Measurements from ENCODE around the gene PDCD10.
A peak's percentile ranks its signal among the peaks of the same experiment; 100 is the strongest.

The PDCD10 gene

DNA sequence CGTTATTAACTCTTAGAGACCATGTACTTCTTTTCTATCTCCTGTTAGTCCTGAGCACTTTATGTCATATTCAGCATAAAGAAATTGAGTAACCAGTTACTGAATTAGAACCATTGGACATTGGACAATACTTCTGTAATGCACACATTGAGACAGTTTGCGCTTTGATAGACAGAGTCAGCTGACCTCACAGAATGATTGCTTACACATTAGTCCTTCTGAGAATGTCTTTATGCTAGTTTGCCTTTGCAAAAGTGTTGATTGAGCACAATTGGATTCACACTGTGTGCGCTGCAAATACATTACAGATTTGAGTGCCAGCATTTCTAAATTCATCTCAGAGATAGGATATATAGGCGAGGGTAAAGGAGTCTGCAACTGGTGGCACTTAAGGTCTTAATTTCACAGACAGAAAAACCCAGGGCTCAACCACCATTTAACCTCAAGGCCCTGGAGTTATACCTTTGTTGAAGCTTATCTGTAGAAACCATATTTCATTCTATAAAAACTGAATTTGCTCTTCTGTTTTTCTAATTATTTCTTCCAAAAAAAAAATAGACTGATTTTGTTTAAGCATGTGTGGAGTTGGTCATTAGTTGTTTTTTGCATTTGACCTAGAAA is 4.6 kb upstream of the PDCD10 start:
- Histone ChIP-seq H2BK15ac (ENCODE audit: low read depth, poor library complexity, severe bottlenecking) (no peak overlapping the region), H3K4me2 (ENCODE audit: low read length, poor library complexity, severe bottlenecking) (no peak overlapping the region), H3K79me1 (replicated peaks; ENCODE audit: low read length, poor library complexity, severe bottlenecking) (peaks cover 10% of the 10 kb centered on the region), H2BK5ac (ENCODE audit: low read depth, low read length, poor library complexity, severe bottlenecking) (no peak overlapping the region), H3K9me3 (ENCODE audit: control insufficient read depth, low read length) (no peaks in the 10 kb centered on the region), H3K18ac (ENCODE audit: low read depth in 1 of 2, low read length in 2 of 2) (no peak overlapping the region), H3K27ac (ENCODE audit: low read length, poor library complexity, severe bottlenecking) (no peak overlapping the region), H3K4me3 (ENCODE audit: insufficient read depth in 1 of 2, low read depth in 1 of 2, low read length in 2 of 2) (no peak overlapping the region), H3K4me1 (ENCODE audit: control insufficient read depth, insufficient read depth, low read depth, low read length) (no peaks in the 10 kb centered on the region), H3K9ac (ENCODE audit: low read length) (no peak overlapping the region), H3K14ac (ENCODE audit: low read length in 2 of 2) (no peak overlapping the region), H4K91ac (ENCODE audit: low read length) (no peak overlapping the region), H2BK12ac (ENCODE audit: low read length in 2 of 2) (no peak overlapping the region), H3K4ac (ENCODE audit: low read depth in 1 of 2, low read length in 2 of 2) (no peak overlapping the region), H2BK120ac (ENCODE audit: low read depth, low read length) (no peak overlapping the region), H3K27me3 (ENCODE audit: control insufficient read depth in 1 of 2, insufficient read depth in 1 of 2, low read length in 2 of 2) (no peaks in the 10 kb centered on the region), H3K23ac (ENCODE audit: low read length in 2 of 2) (no peak overlapping the region), H2AK5ac (ENCODE audit: low read length, severe bottlenecking) (no peak overlapping the region), H4K8ac (ENCODE audit: low read length) (no peak overlapping the region), H3K36me3 (ENCODE audit: control insufficient read depth in 1 of 2, insufficient read depth in 2 of 2, low read depth in 1 of 2, low read length in 2 of 2) (no peaks in the 10 kb centered on the region), H2AFZ (ENCODE audit: low read depth, low read length) (no peak overlapping the region)
- WGBS = 100% methylated on average over 2 of the region's 4 CpGs
- DNase-seq = no peak

DNA sequence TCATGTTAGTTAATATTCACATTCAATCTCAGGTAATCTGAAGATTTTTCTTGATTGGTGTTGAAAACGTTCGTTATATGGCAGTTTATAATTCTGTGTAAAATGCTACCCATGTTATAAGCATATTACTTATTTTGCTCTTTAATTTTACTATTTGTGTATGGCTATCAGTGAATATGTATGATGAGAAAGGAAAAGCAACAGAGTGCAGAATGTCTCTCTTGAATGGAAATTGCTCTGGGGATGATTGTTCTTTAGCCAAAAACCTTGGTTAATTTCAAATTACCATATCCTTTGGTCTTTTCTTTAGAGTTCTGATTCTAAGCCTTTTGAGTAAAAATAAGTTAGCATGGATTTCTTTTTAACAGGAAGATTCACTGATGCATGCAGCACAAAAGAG is 3.3 kb upstream of the PDCD10 start:
- Histone ChIP-seq H3K79me1 (replicated peaks; ENCODE audit: low read length, poor library complexity, severe bottlenecking) (peaks cover 10% of the 10 kb centered on the region), H3K9me3 (ENCODE audit: control insufficient read depth, low read length) (no peaks in the 10 kb centered on the region), H2BK15ac (ENCODE audit: low read depth, poor library complexity, severe bottlenecking) (no peak overlapping the region), H4K8ac (ENCODE audit: low read length) (no peak overlapping the region), H3K27me3 (ENCODE audit: control insufficient read depth in 1 of 2, insufficient read depth in 1 of 2, low read length in 2 of 2) (no peaks in the 10 kb centered on the region), H3K4me1 (ENCODE audit: control insufficient read depth, insufficient read depth, low read depth, low read length) (no peaks in the 10 kb centered on the region), H4K91ac (ENCODE audit: low read length) (no peak overlapping the region), H2BK12ac (ENCODE audit: low read length in 2 of 2) (no peak overlapping the region), H2AK5ac (ENCODE audit: low read length, severe bottlenecking) (no peak overlapping the region), H3K27ac (ENCODE audit: low read length, poor library complexity, severe bottlenecking) (no peak overlapping the region), H2BK5ac (ENCODE audit: low read depth, low read length, poor library complexity, severe bottlenecking) (no peak overlapping the region), H3K18ac (ENCODE audit: low read depth in 1 of 2, low read length in 2 of 2) (no peak overlapping the region), H2AFZ (ENCODE audit: low read depth, low read length) (no peak overlapping the region), H3K4me3 (ENCODE audit: insufficient read depth in 1 of 2, low read depth in 1 of 2, low read length in 2 of 2) (no peak overlapping the region), H3K4me2 (ENCODE audit: low read length, poor library complexity, severe bottlenecking) (no peak overlapping the region), H3K23ac (ENCODE audit: low read length in 2 of 2) (no peak overlapping the region), H3K14ac (ENCODE audit: low read length in 2 of 2) (no peak overlapping the region), H3K9ac (ENCODE audit: low read length) (no peak overlapping the region), H3K4ac (ENCODE audit: low read depth in 1 of 2, low read length in 2 of 2) (no peak overlapping the region), H3K36me3 (ENCODE audit: control insufficient read depth in 1 of 2, insufficient read depth in 2 of 2, low read depth in 1 of 2, low read length in 2 of 2) (no peaks in the 10 kb centered on the region), H2BK120ac (ENCODE audit: low read depth, low read length) (no peak overlapping the region)
- no peak for DNase-seq
- WGBS = no CpG with 5 or more reads among the region's 2 CpGs

DNA sequence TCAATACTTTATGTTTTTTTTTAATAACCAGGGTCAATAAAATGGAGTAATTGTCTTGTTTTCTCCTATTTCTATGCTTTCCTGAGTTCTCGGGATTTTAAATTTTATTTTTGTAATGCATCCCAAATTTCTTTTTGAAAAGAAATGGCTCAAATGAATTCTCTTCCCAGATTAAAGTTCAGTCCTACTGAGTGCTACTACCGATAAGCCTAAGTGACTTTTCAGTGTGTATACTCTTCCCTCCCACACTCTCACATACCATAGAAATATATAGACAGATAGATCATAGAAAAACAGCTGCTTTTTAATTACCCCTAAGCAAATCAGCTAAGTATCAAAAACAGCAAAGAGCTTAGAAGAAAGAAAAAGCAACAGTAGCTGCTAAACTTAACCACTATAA is 2.3 kb upstream of the PDCD10 start:
- no peak overlapping the region for H4K8ac ChIP-seq (ENCODE audit: low read length)
- no peak overlapping the region for H3K23ac ChIP-seq (ENCODE audit: low read length in 2 of 2)
- peak overlapping the region in 1 of 2 experiments; percentile 97 for H3K4me3 ChIP-seq (ENCODE audit: insufficient read depth in 1 of 2, low read depth in 1 of 2, low read length in 2 of 2)

DNA sequence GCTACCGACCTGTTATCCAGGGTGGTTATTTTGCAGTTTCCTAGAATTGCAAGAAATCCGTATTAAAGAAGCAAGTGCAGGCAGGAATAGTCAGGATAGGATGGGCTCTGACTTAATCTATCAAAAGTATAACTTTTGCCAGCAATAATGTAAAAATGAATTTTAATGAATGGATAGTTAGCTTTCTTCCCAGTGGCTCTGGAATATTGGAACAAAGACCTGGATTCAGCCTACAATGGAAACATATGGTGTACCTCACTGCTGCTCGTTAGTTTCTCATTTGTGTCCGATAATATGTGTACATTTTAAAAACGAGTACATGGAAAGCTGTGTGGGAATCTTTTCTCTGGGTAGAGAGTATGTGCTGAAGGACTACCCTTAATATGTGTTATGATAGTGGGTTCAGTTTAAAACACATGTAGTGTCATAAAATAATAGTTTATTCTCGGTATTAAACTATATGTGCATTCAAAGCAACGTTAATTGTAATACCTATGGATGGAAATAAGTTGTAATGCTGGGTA is 1.6 kb upstream of the PDCD10 start:
- Histone ChIP-seq H3K4me1 (ENCODE audit: control insufficient read depth, insufficient read depth, low read depth, low read length) (no peaks in the 10 kb centered on the region), H3K23ac (ENCODE audit: low read length in 2 of 2) (no peak overlapping the region), H3K9ac (ENCODE audit: low read length) (peak overlapping the region; percentile 96), H2BK5ac (ENCODE audit: low read depth, low read length, poor library complexity, severe bottlenecking) (no peak overlapping the region), H3K4me2 (ENCODE audit: low read length, poor library complexity, severe bottlenecking) (peak overlapping the region; percentile 96), H2AFZ (ENCODE audit: low read depth, low read length) (no peak overlapping the region), H3K18ac (ENCODE audit: low read depth in 1 of 2, low read length in 2 of 2) (no peak overlapping the region), H3K27ac (ENCODE audit: low read length, poor library complexity, severe bottlenecking) (no peak overlapping the region), H2BK12ac (ENCODE audit: low read length in 2 of 2) (no peak overlapping the region), H3K14ac (ENCODE audit: low read length in 2 of 2) (no peak overlapping the region), H3K36me3 (ENCODE audit: control insufficient read depth in 1 of 2, insufficient read depth in 2 of 2, low read depth in 1 of 2, low read length in 2 of 2) (no peaks in the 10 kb centered on the region), H2BK15ac (ENCODE audit: low read depth, poor library complexity, severe bottlenecking) (no peak overlapping the region), H3K27me3 (ENCODE audit: control insufficient read depth in 1 of 2, insufficient read depth in 1 of 2, low read length in 2 of 2) (no peaks in the 10 kb centered on the region), H4K91ac (ENCODE audit: low read length) (no peak overlapping the region), H3K79me1 (replicated peaks; ENCODE audit: low read length, poor library complexity, severe bottlenecking) (peaks cover 8% of the 10 kb centered on the region), H3K9me3 (ENCODE audit: control insufficient read depth, low read length) (no peaks in the 10 kb centered on the region), H3K4ac (ENCODE audit: low read depth in 1 of 2, low read length in 2 of 2) (no peak overlapping the region), H2BK120ac (ENCODE audit: low read depth, low read length) (no peak overlapping the region), H4K8ac (ENCODE audit: low read length) (no peak overlapping the region), H2AK5ac (ENCODE audit: low read length, severe bottlenecking) (no peak overlapping the region), H3K4me3 (ENCODE audit: insufficient read depth in 1 of 2, low read depth in 1 of 2, low read length in 2 of 2) (peak overlapping the region in 1 of 2 experiments; percentile 97)
- WGBS = 49% methylated on average over 5 of the region's 7 CpGs
- DNase-seq = no peak

More for the DNA sequence above, 2.3 kb upstream of the PDCD10 start:
- no peaks in the 10 kb centered on the region for H3K9me3 ChIP-seq (ENCODE audit: control insufficient read depth, low read length)
- no peak overlapping the region for H3K14ac ChIP-seq (ENCODE audit: low read length in 2 of 2)
- H3K36me3 ChIP-seq (ENCODE audit: control insufficient read depth in 1 of 2, insufficient read depth in 2 of 2, low read depth in 1 of 2, low read length in 2 of 2) = no peaks in the 10 kb centered on the region
- no peak for DNase-seq
- H2BK15ac ChIP-seq (ENCODE audit: low read depth, poor library complexity, severe bottlenecking) = no peak overlapping the region
- no peak overlapping the region for H3K4ac ChIP-seq (ENCODE audit: low read depth in 1 of 2, low read length in 2 of 2)
- no peak overlapping the region for H2AK5ac ChIP-seq (ENCODE audit: low read length, severe bottlenecking)
- H2BK5ac ChIP-seq (ENCODE audit: low read depth, low read length, poor library complexity, severe bottlenecking) = no peak overlapping the region
- no peak overlapping the region for H2BK120ac ChIP-seq (ENCODE audit: low read depth, low read length)
- H3K4me1 ChIP-seq (ENCODE audit: control insufficient read depth, insufficient read depth, low read depth, low read length) = no peaks in the 10 kb centered on the region
- peaks cover 8% of the 10 kb centered on the region for H3K79me1 ChIP-seq (replicated peaks; ENCODE audit: low read length, poor library complexity, severe bottlenecking)
- H3K27me3 ChIP-seq (ENCODE audit: control insufficient read depth in 1 of 2, insufficient read depth in 1 of 2, low read length in 2 of 2) = no peaks in the 10 kb centered on the region
- no peak overlapping the region for H2BK12ac ChIP-seq (ENCODE audit: low read length in 2 of 2)
- no peak overlapping the region for H3K27ac ChIP-seq (ENCODE audit: low read length, poor library complexity, severe bottlenecking)
- H4K91ac ChIP-seq (ENCODE audit: low read length) = no peak overlapping the region
- H3K9ac ChIP-seq (ENCODE audit: low read length) = no peak overlapping the region
- WGBS = 100% methylated on average over 2 of the region's 2 CpGs
- no peak overlapping the region for H3K4me2 ChIP-seq (ENCODE audit: low read length, poor library complexity, severe bottlenecking)
- H3K18ac ChIP-seq (ENCODE audit: low read depth in 1 of 2, low read length in 2 of 2) = no peak overlapping the region
- no peak overlapping the region for H2AFZ ChIP-seq (ENCODE audit: low read depth, low read length)
